CD4-positive, alpha-beta T cell treated with Interleukin-6 at 100 ng/mL for 8 hours (primary cell): Measurements from ENCODE around the gene CD79B.

Experiments used
- DNase-seq: peaks from one replicate; pipeline ENCODE4 v3.0.0-alpha.2; 2020; ENCODE audit warnings: mixed read lengths, low spot score

The CD79B gene

DNA sequence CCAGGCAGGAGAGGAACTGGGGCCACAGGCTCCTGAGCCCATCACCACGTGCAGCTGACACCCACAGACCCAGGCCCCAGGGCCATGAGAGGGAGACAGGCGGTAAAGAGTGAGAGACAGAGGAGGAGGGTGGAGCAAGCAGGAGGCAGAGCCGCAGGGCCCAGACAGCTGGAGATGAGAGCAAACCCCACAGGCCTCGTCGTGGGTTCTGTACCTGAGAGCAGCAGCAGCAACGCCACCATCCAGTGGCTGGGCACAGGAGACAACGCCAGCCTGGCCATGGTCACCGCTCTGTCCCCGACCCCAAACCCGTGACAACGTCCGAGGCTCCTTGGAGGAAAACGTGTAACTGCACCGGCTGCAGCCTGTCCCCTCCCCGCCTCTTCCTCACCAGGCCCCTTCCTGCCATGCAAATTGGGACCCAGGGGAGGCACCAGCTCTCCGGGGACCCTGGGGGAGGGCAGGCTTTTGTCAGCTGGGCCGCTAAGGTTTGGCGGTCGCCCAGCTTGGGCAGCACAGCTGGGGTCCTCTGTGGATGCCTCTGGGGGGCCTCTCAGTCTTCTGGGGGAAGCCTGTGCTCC, at the start of gene CD79B:
CD79B (minus strand) TSS at position 351 of the 581 bp plus-strand sequence; CDS start at position 281, 70 bp downstream.
- DNase-seq, result peak; percentile 39

DNA sequence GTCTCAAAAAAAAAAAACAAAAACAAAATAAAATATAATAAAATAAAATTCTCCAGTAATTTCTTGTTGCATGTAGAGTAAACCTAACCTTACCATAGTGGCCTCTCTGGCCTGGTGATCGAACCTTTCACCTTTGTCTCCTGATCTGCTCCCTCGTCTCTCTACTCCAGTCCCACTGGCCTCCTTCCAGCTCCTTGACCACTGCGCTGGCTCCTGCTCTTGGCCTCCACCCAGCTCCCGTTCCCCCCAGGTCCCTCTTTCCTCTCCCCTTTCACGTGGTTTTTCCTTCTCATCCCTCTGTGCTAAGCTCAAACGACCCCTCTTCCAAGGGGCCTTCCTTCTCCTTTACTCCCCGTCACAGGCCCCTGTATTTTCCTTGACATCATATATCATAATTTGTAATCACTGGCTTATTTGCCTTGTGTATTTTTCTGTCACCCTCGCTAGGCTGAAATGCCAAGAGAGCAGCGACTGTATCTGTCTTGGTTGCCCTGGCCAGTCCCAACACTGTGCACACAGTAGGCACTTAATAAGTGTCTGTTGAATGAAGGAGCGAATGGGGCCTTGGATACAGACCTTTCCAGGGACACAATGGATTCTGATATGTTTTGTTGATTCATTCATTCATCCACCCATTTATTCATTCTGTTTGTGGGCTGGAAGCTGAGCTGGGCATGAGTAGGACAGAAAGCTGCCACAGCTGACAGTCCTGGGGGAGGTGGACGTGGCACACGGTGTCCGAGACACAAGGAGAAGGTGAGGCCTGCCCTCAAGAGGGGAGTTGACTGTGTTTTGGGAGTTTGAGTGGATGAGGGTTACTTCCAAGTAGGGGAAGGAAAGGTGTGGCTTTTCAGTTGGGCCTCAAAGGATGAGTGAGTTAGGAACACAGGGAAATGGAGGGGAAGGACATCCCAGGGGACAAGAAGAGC, 46.4 kb upstream of the CD79B start:
- DNase-seq, result no peak

DNA sequence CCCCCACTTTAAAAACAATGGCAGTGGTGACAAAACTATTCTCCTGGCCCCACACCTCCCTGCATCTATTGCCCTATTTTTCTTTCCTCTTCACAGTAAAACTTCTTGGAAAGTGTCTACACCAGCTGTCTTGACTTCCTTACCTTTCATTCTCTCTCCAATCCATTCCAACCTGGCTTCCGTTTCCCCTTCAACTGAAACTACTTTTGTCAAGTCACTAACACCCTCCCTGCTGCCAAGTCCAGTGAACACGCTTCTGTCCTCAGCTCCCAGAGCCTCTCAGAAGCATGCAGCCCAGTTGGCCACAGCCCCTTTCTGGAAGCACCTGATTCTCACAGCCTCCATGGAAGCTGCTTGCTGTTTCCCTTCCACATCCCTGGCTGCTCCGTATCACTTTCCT, 44.6 kb upstream of the CD79B start:
- DNase-seq, result no peak

DNA sequence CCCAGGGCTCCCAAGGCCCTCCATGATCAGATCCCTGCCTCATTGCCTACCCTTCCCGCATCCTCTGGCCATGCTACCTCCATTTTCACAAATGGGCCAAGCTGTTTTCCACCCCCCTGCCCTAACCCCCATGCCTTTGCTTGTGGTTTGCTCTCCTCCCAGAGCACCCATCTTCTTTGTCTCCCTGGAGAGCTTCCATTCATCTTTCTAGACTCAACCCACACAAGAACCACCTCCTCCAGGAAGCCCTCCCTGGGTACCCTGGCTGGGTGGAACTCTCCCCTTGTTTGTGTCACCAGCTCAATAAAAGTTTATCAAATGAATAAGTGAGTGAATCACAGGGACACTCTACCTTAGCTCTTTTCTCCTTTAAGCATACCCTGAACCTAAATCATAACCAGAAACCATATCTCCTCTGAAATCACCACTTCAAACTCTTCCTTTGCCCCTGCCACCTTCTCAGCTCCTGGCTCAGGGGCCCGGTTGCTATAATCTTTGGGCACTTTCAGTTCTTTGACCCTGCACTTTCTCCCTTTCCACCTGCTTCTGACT, 43.5 kb upstream of the CD79B start:
- DNase-seq, result no peak

DNA sequence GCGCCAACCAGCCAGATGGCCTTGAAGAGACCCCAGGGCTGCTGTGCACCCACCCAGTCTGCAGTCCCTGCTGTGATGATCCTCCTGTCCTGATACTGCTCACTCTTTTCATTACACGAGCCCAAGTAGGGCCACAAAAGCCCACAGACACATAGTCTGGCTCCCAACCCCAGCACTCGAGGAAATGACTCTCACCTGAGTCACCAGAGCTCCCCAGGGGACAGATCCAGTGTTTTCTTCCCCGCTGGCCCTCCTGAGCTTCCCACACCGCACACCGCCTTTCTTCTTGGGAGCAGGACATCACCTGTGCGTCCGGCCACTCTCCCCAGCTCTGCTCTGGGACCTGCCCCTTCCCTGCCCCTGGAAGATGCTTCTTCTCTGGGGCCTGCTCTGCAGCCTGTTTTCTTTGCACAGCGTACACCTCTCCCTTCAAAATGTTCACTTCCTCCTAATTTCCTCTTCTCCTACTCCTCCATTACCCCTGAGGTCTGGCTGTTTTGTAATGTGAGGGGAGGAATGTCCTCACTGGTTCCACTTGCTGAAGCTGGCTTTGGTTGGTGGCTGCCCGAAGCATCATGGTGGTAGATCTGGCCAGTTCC, 42.6 kb upstream of the CD79B start:
- DNase-seq, result no peak

DNA sequence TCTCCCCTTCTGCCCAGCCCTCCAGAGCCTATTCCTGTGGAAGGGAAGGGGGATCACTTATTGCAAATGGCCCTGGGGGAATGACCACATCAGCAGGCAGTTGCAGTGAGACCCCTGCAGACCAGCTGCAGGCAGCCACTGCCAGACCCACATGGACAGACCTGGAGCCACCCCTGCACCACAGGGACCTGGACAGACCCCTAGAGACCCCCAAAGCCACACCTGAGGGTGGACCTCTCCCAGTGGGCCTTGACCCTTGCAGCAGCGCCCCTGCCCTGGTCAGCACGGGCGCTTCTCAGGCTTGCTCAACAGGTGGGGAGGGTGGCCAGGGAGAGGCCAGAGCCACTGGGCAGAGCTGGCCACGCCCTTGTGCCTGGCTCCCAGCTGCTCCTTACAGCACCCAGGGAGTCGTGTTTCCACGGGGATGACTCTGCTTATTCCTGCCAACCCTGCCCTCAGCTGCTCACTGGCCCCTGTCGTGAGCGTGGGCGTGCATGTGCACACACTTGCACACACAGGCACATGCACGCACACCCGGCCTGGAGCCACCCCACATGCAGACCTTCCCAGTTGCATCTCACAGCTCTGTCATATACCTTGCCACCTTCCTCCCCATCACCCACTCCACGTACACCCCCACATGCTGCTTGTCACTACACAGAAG, 41.9 kb upstream of the CD79B start:
- DNase-seq, result no peak

DNA sequence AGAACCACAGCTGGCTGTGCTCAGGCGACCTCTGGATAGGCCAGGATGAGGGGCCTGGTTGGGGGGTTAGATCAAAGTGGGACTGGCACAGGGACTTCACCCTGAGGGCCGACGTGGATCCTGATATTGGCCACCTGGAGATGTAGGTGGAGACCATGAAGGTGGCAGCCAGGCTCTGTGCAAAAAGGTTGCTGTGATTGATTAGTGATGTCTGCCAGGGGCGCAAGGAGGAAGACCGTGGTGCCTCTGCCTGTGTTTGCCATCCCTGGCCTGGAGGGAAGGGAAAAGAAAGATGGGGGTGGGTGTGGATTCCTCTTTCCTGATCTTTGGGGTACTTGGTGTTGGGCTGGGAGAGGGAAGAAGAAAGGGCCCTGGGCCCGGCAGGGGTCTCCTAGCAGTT, 41.1 kb upstream of the CD79B start:
- no peak for DNase-seq

DNA sequence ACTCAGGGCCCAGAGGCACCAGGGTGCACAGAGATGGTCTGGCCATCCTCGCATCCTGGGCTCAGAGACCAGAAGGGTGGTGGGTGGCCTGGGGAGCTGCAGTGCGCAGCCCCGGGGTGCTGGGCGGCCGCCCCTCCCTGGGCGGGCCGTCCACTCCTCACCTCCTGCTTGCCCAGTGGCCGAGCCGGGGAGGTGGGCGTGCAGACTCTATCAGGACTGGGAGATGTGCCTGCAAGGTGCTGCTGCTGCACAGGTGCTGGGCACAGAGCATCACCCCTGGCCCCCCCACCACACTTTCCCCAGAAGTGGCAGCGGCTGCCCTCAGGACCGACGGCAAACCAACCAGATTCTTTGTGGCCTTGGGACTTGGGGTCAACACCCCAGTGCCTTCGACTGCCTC, 40.7 kb upstream of the CD79B start, which contains the start of gene SCN4A:
SCN4A (minus strand) TSS at position 123 of the 400 bp plus-strand sequence; CDS start at position 46, 77 bp downstream.
- no peak for DNase-seq

DNA sequence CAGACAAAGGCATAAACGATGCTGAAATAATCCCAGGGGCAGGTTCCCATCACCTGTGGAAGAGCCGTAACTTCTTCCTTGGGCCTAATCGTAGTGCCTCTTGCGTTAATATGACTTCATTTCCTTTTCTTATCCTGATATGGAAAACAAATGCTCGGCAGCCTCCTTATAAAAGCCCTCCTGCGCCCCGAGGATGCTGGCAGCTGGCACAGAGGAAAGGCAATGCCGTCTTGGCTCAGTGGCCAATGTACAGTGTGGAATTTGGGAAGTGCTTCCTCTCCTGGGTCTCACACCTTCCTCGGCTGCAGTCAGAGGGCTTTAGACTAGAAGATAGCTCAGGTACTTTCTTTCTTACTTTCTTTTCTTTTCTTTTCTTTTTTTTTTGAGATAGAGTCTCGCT, 37.1 kb upstream of the CD79B start:
- no peak for DNase-seq

DNA sequence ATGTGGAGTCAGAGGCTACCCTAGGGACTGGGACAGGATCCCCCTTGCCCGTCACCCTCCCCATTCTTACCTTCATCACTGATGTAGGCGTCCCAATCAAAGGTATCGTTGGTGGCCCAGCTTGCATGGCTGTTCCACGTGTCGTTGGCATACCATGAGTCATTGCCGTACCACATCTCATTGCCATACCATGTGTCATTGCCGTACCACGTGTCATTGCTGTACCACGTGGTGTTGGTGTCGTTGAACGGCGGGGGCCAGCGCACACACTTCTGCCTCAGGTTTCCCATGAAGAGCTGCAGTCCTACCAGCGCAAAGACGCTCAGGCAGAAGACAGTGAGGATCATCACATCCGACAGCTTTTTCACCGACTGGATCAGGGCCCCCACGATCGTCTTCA, 35.8 kb upstream of the CD79B start:
- DNase-seq, result no peak

DNA sequence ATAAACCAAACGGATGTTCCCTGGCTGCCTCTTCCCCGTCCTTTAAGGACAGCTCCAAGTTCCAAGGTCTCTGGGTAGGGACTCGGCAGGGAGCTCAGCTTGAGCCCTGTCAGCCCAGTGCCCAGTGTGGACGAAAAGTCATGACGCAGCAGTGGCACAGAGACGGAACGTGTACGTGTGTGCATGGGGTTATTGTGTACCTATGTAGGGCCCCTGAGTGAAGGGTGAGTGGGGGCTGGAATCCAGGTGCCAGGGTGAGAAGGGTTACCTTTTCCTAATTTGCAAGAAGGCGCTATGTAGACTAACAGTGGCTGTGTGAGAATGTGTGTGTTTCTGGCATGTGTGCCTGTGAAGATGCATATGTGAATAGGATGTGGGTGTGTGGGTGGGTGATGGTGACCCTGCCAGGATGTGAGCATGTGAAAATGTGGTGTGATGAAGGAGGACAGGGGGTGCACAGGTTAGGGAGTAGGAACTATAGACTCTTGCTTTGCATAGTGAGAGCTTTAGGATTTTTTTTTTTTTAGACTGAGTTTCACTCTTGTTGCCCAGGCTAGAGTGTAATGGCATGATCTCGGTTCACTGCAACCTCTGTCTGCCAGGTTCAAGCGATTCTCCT, 34.6 kb upstream of the CD79B start:
- peak; percentile 21 for DNase-seq

DNA sequence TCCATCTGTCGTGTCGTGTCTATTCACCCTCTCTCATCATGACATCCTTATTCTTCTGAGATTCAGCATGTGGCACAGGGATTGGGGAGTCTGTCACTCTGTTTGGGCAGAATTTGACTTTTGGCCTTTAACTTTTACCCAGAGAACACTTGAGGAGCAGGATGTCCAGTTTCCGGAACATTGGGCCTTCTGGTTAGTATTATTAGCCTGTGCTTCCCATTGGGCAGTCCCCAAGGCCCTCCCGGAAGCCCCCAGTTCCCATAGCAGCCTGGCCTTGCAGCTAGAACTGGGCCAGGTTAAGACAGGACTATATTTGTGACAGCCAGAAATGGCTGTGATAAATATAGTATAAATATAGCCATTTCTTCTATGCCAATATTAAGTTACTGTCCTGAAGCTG, 31.0 kb upstream of the CD79B start:
- no peak for DNase-seq

DNA sequence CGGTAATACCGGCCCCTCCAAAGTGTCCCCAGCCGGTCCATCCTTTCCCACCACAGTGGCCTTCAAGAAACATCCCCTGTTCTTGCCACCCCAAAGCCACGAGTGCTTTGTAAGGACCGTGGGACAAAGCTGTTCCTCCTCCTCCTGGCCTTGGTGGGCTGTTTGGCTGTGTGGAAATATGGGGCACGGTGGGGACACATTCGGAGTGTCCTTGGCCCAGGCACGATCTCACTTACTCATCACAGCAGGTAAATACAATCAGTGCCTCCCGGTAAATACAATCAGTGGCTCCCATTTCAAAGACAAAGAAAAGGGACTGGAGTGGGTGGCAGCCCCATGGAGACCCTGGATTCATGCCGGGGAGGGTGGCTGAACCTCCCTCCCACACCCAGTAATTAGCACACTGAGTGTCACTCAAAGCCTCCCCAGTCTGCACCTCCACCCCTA, 30.2 kb upstream of the CD79B start:
- no peak for DNase-seq

DNA sequence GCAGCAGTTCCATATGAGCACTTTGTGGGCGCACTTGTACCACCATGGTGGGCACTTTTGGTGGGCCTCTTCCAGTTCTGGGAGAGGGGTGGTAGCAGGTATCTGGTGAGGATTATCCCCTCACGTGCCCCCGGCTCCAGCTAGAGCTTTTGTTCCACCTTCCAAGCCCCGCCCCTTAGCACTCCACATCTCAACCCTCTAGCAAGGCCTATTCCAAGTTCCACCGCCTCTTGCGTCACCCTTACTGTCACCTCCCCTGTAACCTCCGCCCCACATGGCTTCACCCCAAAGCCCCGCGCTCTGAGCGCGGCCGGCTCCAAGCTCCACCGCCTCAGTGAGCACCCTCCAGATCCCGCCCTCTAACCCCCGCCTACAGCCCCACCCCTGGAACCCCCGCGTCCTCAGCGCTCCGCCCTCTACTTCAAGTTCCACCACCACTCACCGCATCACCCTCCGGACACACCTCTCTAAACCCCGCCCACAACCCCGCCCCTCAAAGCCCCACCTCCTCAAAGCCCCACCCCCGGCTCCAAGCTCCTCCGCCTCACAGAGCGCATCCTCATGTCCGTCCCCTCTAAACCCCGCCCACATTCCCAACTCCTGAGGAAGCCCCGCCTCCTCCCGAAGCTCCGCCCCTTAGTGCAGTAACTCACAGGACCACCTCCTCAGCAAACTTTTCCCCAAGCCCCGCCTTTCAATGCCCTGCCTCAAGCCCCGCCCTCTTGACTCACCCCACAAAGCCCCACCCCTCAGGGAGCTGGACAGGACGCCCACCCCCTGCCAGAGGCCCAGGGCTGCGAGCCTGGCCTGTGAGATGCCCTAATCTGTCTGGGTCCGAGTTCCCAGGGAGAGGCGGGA, 29.5 kb upstream of the CD79B start:
- DNase-seq, result peak; percentile 14

DNA sequence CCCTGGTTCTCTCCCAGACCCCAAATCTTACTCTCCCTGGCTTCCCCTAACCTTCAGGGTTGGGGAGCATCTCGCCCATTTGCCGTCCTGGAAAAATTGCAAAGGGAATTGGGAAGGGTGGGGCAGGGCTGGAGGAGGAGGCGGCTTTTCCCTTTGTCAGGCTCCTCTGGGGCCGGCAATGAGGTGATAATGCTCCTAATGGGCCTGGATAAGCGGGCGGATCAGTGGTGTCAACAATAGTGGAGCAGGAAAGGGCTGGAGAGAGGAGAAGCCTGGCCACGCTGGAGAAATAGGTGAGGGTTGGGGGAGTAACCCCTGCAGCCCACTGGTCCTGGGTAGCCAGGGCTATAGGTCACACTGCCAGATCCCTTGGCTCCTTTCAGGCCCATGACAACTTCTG, 28.3 kb upstream of the CD79B start:
- DNase-seq, result no peak

DNA sequence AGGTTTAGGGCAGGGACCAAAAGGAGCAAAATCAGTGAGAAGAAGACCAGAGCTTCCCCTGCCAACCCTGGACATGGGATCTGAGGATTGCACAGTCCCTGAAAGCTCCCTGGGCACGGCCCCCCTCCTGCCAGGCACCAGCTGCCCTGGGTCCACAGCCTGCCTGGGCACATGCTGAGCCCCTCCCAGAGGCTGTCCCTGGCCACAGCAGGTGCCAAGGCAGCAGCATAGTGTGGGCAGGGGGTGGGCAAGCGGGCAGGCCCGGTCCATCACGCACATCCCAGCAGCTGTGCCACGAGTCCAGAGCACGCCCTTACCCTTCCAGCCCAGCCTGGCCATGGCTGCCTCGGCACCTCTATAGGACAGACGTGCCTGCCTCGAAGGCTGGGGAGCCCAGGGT, 27.9 kb upstream of the CD79B start:
- DNase-seq, result no peak

DNA sequence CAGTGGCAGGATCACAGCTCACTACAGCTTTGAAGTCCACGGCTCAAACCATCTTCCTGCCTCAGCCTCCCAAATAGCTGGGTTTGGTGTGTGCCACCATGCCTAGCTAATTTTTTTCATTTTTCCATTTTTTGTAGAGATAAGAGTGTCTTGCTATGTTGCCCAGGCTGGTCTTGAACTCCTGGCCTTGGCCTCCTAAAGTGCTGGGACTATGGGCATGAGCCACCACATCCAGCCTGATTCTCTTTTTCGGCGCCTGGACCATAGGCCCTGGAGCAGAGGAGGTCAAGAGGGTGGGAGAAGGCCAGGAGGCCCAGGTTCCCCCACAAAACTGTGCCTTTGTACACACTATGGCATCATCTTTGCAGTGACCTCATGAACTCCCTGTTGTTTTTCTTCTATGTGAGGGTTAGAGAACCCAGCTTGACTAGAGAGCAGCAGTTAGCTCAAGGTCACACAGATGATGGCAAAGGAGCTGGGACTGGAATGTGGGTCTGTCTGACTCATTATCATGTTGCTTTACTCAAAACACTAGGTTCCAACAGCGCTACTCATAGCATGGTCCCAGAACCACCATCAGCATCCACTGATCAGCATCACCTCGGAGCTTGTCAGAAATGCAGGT, 24.3 kb upstream of the CD79B start:
- no peak for DNase-seq

DNA sequence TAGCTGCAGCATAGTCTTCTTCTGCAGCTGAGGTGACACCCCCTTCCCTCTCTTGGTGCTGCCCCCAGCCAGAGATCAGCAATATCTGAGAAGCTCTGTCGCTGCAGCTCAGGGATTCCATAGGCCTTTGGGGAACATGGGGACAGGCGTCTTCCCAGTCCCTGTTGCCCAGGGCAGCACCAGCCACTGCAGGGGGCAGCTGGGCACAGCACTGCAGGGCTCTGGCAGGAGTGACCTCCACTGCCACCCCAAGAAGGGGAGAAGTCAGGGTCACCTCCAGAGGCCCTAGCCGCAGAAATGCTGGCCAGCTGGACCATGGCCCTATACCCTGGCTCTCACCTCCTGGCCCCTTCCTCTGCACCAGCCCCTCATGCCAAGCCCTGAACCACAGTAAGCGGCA, 23.7 kb upstream of the CD79B start:
- no peak for DNase-seq

DNA sequence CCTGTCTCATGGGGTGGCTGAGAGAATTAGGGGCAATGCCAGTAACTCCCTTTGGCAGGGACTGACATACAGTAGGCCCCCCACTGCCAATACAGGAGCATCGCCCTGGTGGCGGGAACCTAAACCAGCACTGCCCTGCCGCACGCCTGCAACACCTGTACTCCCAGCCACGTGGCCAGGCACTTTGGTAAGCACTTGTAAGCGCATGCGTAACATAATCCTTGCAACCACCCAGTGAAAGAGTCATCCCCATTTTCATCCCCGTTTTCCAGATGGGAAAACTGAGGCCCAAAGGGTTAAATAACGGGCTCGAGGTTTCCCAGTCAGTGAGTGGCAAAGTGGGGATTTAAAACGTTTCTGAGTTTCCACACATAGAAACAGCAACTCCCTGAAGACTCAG, 23.1 kb upstream of the CD79B start:
- DNase-seq, result no peak

DNA sequence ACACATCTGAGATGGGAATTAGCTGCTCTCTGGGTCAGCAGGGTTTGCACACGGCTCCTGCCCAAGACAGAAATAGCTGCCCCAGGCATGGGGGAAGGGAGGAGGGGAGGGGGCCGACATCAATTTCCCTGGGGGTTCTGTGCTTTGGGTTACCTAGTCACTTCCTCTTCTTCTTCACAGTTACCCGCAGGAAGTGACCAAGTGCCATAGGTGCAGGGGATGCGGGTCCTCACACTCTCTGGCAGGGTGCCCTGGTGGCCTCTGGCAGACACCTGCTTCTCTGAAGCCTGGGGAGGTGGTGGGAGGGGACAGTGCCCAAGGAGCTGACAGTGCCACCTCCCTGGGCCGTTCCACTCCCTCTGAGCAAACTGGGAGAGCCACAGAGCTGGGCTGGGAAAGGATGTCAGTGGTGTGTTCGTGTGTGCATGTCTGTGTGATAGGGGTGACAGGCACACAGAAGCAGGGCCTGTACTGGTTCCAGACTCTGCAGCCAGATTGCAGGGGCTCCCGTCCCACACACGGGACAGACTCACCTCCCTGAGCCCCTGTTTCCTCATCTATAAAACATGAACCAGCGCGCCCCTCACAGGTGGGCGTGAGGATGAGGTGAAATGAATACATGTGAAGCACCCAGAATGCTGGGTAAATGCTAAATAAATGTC, 22.4 kb upstream of the CD79B start:
- peak; percentile 42 for DNase-seq
